K562 (cell line): ENCODE measurements around the gene CAGE1. TPM values are rescaled to one million over a fixed set of nuclear protein-coding genes. Genes with fewer than 3 reads are reported as not detected.
A peak's percentile ranks its signal among the peaks of the same experiment; 100 is the strongest.

Source experiments
- ATAC-seq: fragments of 200-7000 bp; cut with Tn5 transposase; 3 replicates; pipeline ENCODE4 v1.9.1; 2020; ENCODE audit warnings: moderate library complexity
- BruUV-seq: library from RNA; stranded (reverse); fragments of 400-500 nt; replicated peaks from 2 replicates; lab custom pipeline; 2021; lab: Mats Ljungman, UMichigan
- CTCF ChIA-PET: fragments of 300-600 bp; formaldehyde crosslinking; extraction: SDS; loops from one replicate; lab custom pipeline; 2021; ENCODE audit warnings: low intra/inter-chr PET ratio; lab: Yijun Ruan, JAX
- POLR2A ChIA-PET: fragments of 300-600, 350-650 bp; sonication (Branson Sonifier 250); formaldehyde crosslinking; extraction: SDS; loops from one replicate; lab custom pipeline; 2021; ENCODE audit warnings: antibody characterized with exemption, inconsistent platforms; lab: Yijun Ruan, JAX
- DNase-seq, 4 experiments: peaks; one replicate each; pipeline versions ENCODE4 v3.0.0 to v3.0.0-alpha.2; 2011 to 2018; ENCODE audit warnings: low spot score in 3 of 4, mixed read lengths in 3 of 4; ENCODE audit errors: extremely low read depth in 1 of 4
- FAIRE-seq: peaks from 2 replicates; lab custom pipeline; 2011; peaks lifted over from hg19 to GRCh38; lab: Jason Lieb, UNC
- H2AFZ ChIP-seq: 2 replicates; pipeline ENCODE4 v1.6.0; 2011; ENCODE audit warnings: low read depth, low read length, control low read depth, inconsistent platforms
- H3K27ac ChIP-seq: fragments of 200-600 bp; 3 replicates; pipeline ENCODE4 v1.8.0; 2011; ENCODE audit warnings: low read depth, mild to moderate bottlenecking, control low read depth, inconsistent platforms, low read length, moderate library complexity, mixed read lengths; ENCODE audit errors: extremely low read depth
- H3K27me3 ChIP-seq, 2 experiments: fragments of 300-600 bp in 1 of 2; 2 replicates in 1 of 2; 3 replicates in 1 of 2; pipeline versions ENCODE4 v1.6.0 to v1.8.0; 2011; ENCODE audit warnings: inconsistent platforms in 2 of 2, low read length in 2 of 2, mild to moderate bottlenecking in 1 of 2, mixed read lengths in 1 of 2, moderate library complexity in 1 of 2; ENCODE audit not compliant: control insufficient read depth in 2 of 2, insufficient read depth in 2 of 2
- H3K36me3 ChIP-seq: fragments of 300-600 bp; 3 replicates; pipeline ENCODE4 v1.8.0; 2011; ENCODE audit warnings: mild to moderate bottlenecking, low read length, inconsistent platforms; ENCODE audit not compliant: control insufficient read depth, insufficient read depth
- H3K4me1 ChIP-seq, 2 experiments: fragments of 200-600 bp in 1 of 2; replicated peaks in 1 of 2; 2 replicates in 1 of 2; 3 replicates in 1 of 2; pipeline versions ENCODE4 v1.5.1 to v1.8.0; 2011; ENCODE audit warnings: inconsistent platforms in 2 of 2, low read length in 2 of 2, mild to moderate bottlenecking in 1 of 2, mixed read lengths in 1 of 2, moderate library complexity in 1 of 2; ENCODE audit not compliant: control insufficient read depth in 2 of 2, insufficient read depth in 2 of 2
- H3K4me2 ChIP-seq: 2 replicates; pipeline ENCODE4 v1.6.1; 2011; ENCODE audit warnings: low read length, control low read depth, inconsistent platforms, mixed read lengths; ENCODE audit not compliant: insufficient read depth
- H3K4me3 ChIP-seq: fragments of 200-600 bp; sonication (generic), shearing (Covaris generic); 2 replicates; pipeline ENCODE4 v1.5.1; 2016; ENCODE audit warnings: control low read depth, inconsistent platforms
- H3K79me2 ChIP-seq: fragments of 200-600 bp; 3 replicates; pipeline ENCODE4 v1.8.0; 2011; ENCODE audit warnings: low read length, inconsistent platforms; ENCODE audit not compliant: control insufficient read depth, insufficient read depth
- H3K9ac ChIP-seq, 2 experiments: 2 replicates each; pipeline versions ENCODE4 v1.6.0 to v1.6.1; 2011; ENCODE audit warnings: low read depth in 2 of 2, low read length in 2 of 2, control low read depth in 1 of 2, inconsistent platforms in 1 of 2, mild to moderate bottlenecking in 1 of 2, mixed read lengths in 1 of 2; ENCODE audit not compliant: insufficient read depth in 1 of 2
- H3K9me1 ChIP-seq: one replicate; pipeline ENCODE4 v1.6.0; 2011; ENCODE audit warnings: inconsistent platforms, mild to moderate bottlenecking, low read length, moderate library complexity; ENCODE audit not compliant: control insufficient read depth, insufficient read depth
- H3K9me3 ChIP-seq: replicated peaks from 2 replicates; pipeline ENCODE4 v1.5.1; 2011; ENCODE audit warnings: low read depth, low read length, inconsistent platforms; ENCODE audit not compliant: control insufficient read depth, insufficient read depth
- H4K20me1 ChIP-seq: replicated peaks from 2 replicates; pipeline ENCODE4 v1.6.1; 2011; ENCODE audit warnings: low read length, inconsistent platforms, mixed read lengths; ENCODE audit not compliant: control insufficient read depth, insufficient read depth
- BCOR ChIP-seq: fragments of 450-650 bp; IDR thresholded peaks from 2 replicates; pipeline ENCODE4 v1.6.1; 2016
- CBX1 ChIP-seq: sonication (generic); IDR thresholded peaks from 2 replicates; pipeline ENCODE4 v1.6.1; 2016; ENCODE audit warnings: antibody characterized with exemption, low read depth, mild to moderate bottlenecking
- HDAC3 ChIP-seq: fragments of 450-650 bp; IDR thresholded peaks from 2 replicates; pipeline ENCODE4 v1.6.1; 2018; ENCODE audit warnings: borderline replicate concordance, mild to moderate bottlenecking, moderate library complexity; ENCODE audit not compliant: partially characterized antibody
- LEF1 ChIP-seq: fragments of 450-650 bp; IDR thresholded peaks from 2 replicates; pipeline ENCODE4 v1.6.1; 2016; ENCODE audit warnings: mild to moderate bottlenecking
- NCOA4 ChIP-seq: fragments of 450-650 bp; IDR thresholded peaks from 2 replicates; pipeline ENCODE4 v1.6.1; 2018; ENCODE audit warnings: mild to moderate bottlenecking; ENCODE audit not compliant: partially characterized antibody
- PRMT5 ChIP-seq: sonication (generic); formaldehyde crosslinking; IDR thresholded peaks from 2 replicates; pipeline ENCODE4 v1.5.0; 2020; ENCODE audit warnings: missing genetic modification reagents
- SIRT6 ChIP-seq: IDR thresholded peaks from one replicate; pipeline ENCODE4 v1.6.1; 2012; ENCODE audit warnings: low read depth, mild to moderate bottlenecking, control low read depth, inconsistent platforms, low read length, moderate library complexity
- ZNF280B ChIP-seq: fragments of 250-450 bp; sonication (Bioruptor Pico); IDR thresholded peaks from 2 replicates; pipeline ENCODE4 v1.5.1; 2021; ENCODE audit warnings: mild to moderate bottlenecking
- ZNF707 ChIP-seq: fragments of 250-450 bp; sonication (Bioruptor Pico); conservative IDR thresholded peaks from 2 replicates; pipeline ENCODE4 v1.8.0; 2022; ENCODE audit warnings: inconsistent platforms, mild to moderate bottlenecking, moderate library complexity
- WGBS: fragments of 100-300 bp; shearing (Covaris generic); methylation state at CpG from one replicate; pipeline ENCODE4 v1.1.6; 2016; ENCODE audit warnings: low coverage, mixed read lengths; ENCODE audit not compliant: insufficient coverage; ENCODE audit errors: missing lambda C conversion rate; 5-methylcytosine and 5-hydroxymethylcytosine counted together
- in situ Hi-C: fragments of 300-500 bp; cut with MboI; formaldehyde crosslinking; loops from 4 replicates; pipeline ENCODE4 v1.15.0; 2018; ENCODE audit warnings: inconsistent platforms, mixed read lengths
- intact Hi-C: fragments of 100-400 bp; cut with micrococcal nuclease; formaldehyde crosslinking; loops from 2 replicates; pipeline ENCODE4 v1.14.2; 2022
- polyA plus RNA-seq, 8 experiments: library from polyadenylated mRNA; depleted of rRNA in 4 of 8; stranded (reverse) in 5 of 8; unstranded in 3 of 8; fragments of >200 nt; fragmentation: Nextera tagmentation in 2 of 8; fragmentation: Illumina TruSeq in 1 of 8; extraction: Ambion mirVana in 2 of 8; extraction: Trizol in 1 of 8; gene quantifications; 2 replicates each; pipeline versions ENCODE4 v1.2.1 to v1.2.3, GENCODE V29; 2011 to 2014; ENCODE audit warnings: inconsistent platforms in 1 of 8, missing spikeins in 1 of 8
- total RNA-seq, 7 experiments: library from RNA; depleted of rRNA in 6 of 7; stranded (reverse); fragments of >200 nt in 6 of 7; fragmentation: Illumina TruSeq in 2 of 7; extraction: Trizol in 2 of 7; gene quantifications; 2 replicates each; pipeline versions ENCODE4 v1.2.1 to v1.2.3, GENCODE V29; 2011 to 2021; ENCODE audit warnings: low replicate concordance in 1 of 7

The CAGE1 gene
- total and polyA plus RNA-seq, 9 of the 15 experiments (the other 6 are each of a cell fraction or from before 2014, with no cell fraction given), result 0.13 to 0.33 (median 0.18) TPM; not detected in 4

DNA sequence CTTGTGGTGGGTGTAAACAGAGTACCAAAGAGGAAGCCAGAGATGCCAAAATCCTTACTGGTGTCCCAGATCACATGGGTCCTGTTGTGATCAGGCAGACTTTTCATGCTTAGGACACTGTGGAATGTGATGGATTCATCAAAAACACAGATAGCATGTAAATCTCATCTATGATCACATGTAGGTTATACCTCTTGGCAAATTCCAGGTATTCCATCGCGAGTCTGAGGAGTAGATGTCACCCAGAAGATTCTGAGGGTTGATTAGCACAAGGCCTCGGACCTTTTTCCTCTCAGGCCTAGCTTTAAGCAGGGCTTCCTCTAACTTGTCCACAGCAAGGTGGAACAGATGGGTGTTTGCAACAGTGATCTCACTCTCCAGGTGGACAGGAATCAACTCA, 48.3 kb downstream of the CAGE1 start:
- in situ Hi-C loops (loop anchor here (5.0 kb wide), 1 partner anchor 59 kb away; no protein-coding TSS in a partner anchor), intact Hi-C loops (no loop called here)
- no peak overlapping the region for H3K9ac ChIP-seq
- no peaks in the 10 kb centered on the region for H3K9me1 ChIP-seq
- POLR2A ChIA-PET, result interaction anchor here (0.6 to 1.4 kb wide), 4 partner anchors 11 to 676 kb away, joined by 3 to 7 read pairs (median 3); no protein-coding TSS in a partner anchor
- H3K27ac ChIP-seq, result no peak overlapping the region
- DNase-seq (no peak), FAIRE-seq (no peak), ATAC-seq (no peak)
- no peak overlapping the region for H3K4me2 ChIP-seq
- H3K79me2 ChIP-seq, result no peaks in the 10 kb centered on the region
- no peaks in the 10 kb centered on the region for H3K27me3 ChIP-seq
- H3K9me3 ChIP-seq, result peaks cover 2% of the 10 kb centered on the region
- CTCF ChIA-PET, result no interaction called here
- H3K4me1 ChIP-seq, result peaks cover 3 to 8% of the 10 kb centered on the region in 2 experiments; a peak in 4 of 5 replicates
- H3K4me3 ChIP-seq, result no peak overlapping the region
- no TSS peak for BruUV-seq
- H4K20me1 ChIP-seq, result no peaks in the 10 kb centered on the region
- H3K36me3 ChIP-seq, result no peaks in the 10 kb centered on the region
- TF ChIP-seq PRMT5 (CRISPR knock-in tag) (no peak), CBX1 (no peak), LEF1 (no peak), BCOR (no peak), ZNF707 (CRISPR knock-in tag) (no peak), SIRT6 (no peak), ZNF280B (CRISPR knock-in tag) (no peak), HDAC3 (no peak), NCOA4 (no peak)
- H2AFZ ChIP-seq, result peak overlapping the region; percentile 2; the same call in 1 of the 2 replicates
- WGBS, result 10% methylated on average over 3 of the region's 3 CpGs
